ENCODE results near the gene EDNRA. TPM values are rescaled to one million over a fixed set of nuclear protein-coding genes. Genes with fewer than 3 reads are reported as not detected.

Gene EDNRA
- total RNA-seq, 2 donors from 2014 or later = 10.8 to 22.2 TPM

DNA sequence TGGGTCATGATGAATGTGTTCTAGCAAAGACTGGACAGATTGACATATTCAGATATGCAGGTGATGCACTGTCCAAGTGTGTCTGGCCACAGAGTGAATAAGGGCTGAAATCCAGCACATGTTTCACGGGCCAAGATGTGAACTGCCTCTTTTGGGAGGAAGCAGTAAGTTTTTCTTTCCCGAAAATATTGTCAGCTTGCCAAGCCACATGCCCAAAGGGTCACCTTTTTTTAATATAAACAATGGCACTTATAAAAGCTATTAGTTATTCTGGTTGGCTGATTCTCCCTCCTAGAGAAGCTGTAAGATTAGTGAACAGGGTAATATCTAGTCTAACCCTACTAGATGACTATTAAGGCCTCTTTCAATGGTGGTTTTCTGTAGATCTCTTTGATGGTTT, 1.5 kb upstream of the EDNRA start:
- Histone ChIP-seq H3K27ac (peak overlapping the region; percentile 25 to 65), H3K36me3 (no peaks in the 10 kb centered on the region), H3K27me3 (replicated peaks; ENCODE audit: insufficient read depth) (no peaks in the 10 kb centered on the region), H3K4me1 (ENCODE audit: control insufficient read depth in 1 of 2, low read depth in 2 of 2) (peaks cover 7 to 36% of the 10 kb centered on the region in 2 donors), H3K9me3 (no peaks in the 10 kb centered on the region), H3K4me3 (no peak overlapping the region)
- TF ChIP-seq CTCF (IDR thresholded peaks at IDR 0.05) = no peak
- DNase-seq (ENCODE audit: low spot score) (no peak), ATAC-seq (ENCODE audit: insufficient number of reproducible peaks, low FRiP score, low read depth) (no peak)

GRCh38 chr4:147479786-147480185, 1.1 kb upstream of the EDNRA start:
- ATAC-seq (ENCODE audit: insufficient number of reproducible peaks, low FRiP score, low read depth) = peak; percentile 75
- peak; percentile 57 for DNase-seq (ENCODE audit: low spot score)

GRCh38 chr4:147480502-147480890, 401 bp upstream of the EDNRA start:
- H3K27me3 ChIP-seq (replicated peaks; ENCODE audit: insufficient read depth) = no peaks in the 10 kb centered on the region
- peak overlapping the region; percentile 65 to 72 for H3K27ac ChIP-seq
- DNase-seq (ENCODE audit: low spot score) (no peak), ATAC-seq (ENCODE audit: insufficient number of reproducible peaks, low FRiP score, low read depth) (no peak)
- H3K4me3 ChIP-seq = peak overlapping the region; percentile 77
- TF ChIP-seq CTCF (IDR thresholded peaks at IDR 0.05) = no peak
- H3K36me3 ChIP-seq = no peaks in the 10 kb centered on the region
- peaks cover 7 to 44% of the 10 kb centered on the region in 2 donors for H3K4me1 ChIP-seq (ENCODE audit: control insufficient read depth in 1 of 2, low read depth in 2 of 2)
- no peaks in the 10 kb centered on the region for H3K9me3 ChIP-seq

More at GRCh38 chr4:147479786-147480185, 1.1 kb upstream of the EDNRA start:
- Histone ChIP-seq H3K9me3 (no peaks in the 10 kb centered on the region), H3K4me3 (peak overlapping the region; percentile 77), H3K36me3 (no peaks in the 10 kb centered on the region), H3K4me1 (ENCODE audit: control insufficient read depth in 1 of 2, low read depth in 2 of 2) (peaks cover 7 to 37% of the 10 kb centered on the region in 2 donors), H3K27ac (peak overlapping the region; percentile 65 to 72), H3K27me3 (replicated peaks; ENCODE audit: insufficient read depth) (no peaks in the 10 kb centered on the region)
- TF ChIP-seq CTCF (IDR thresholded peaks at IDR 0.05) = no peak

DNA sequence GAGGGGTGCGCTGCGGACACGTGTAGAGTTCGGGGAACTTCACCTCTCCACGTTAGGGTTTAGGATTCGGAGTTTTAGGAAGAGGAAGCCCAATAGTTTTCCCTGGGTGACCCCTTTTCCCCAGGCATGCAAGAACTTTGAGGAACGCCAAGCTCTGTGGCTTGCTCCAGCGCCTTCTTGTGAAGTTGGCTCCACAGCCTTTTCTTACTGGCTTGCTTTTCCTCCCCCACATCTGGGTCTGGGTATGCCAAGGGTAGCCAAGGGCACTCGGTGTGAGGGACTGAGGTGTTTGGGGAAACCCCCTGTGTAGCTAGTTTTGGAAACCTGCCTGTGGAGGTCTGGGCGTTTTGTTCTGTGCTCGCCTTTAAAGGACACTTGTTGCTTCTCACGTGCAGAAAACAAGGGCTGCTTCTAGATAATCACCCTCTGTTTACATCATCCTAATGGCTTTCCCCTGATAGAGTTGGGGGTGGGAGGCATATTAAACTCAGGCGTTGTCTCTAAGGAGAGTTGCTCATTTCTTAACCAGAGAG, 746 bp downstream of the EDNRA start:
- no peak for ATAC-seq (ENCODE audit: insufficient number of reproducible peaks, low FRiP score, low read depth)
- Histone ChIP-seq H3K9me3 (no peaks in the 10 kb centered on the region), H3K36me3 (no peaks in the 10 kb centered on the region), H3K27ac (peak overlapping the region; percentile 65 to 72), H3K4me1 (ENCODE audit: control insufficient read depth in 1 of 2, low read depth in 2 of 2) (peaks cover 7 to 56% of the 10 kb centered on the region in 2 donors), H3K4me3 (peak overlapping the region; percentile 77), H3K27me3 (replicated peaks; ENCODE audit: insufficient read depth) (no peaks in the 10 kb centered on the region)
- DNase-seq (ENCODE audit: low spot score) = no peak
- no peak for TF ChIP-seq CTCF (IDR thresholded peaks at IDR 0.05)

DNA sequence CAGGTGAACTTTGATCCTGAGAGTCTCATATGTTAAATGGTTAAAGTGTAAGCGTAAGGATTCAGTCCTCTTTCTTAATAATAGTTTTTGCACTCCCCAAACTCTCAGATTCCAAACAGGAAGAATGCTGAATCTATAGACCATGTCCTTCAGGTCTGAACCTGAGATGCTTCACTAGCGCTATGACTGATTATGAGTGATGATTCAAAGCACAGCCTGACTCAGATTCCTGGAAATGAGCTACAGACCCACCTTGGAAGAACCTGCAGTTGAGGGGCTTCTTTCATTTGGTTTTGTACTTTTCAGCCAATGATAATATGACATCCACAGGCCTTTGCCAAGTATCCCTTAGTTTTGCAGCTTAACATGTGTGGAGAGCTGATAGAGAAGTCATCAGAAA, 1.4 kb downstream of the EDNRA start:
- peak overlapping the region; percentile 65 to 72 for H3K27ac ChIP-seq
- no peak for ATAC-seq (ENCODE audit: insufficient number of reproducible peaks, low FRiP score, low read depth)
- H3K4me1 ChIP-seq (ENCODE audit: control insufficient read depth in 1 of 2, low read depth in 2 of 2) = peaks cover 7 to 62% of the 10 kb centered on the region in 2 donors
- no peaks in the 10 kb centered on the region for H3K36me3 ChIP-seq
- DNase-seq (ENCODE audit: low spot score) = no peak
- H3K9me3 ChIP-seq = no peaks in the 10 kb centered on the region
- H3K27me3 ChIP-seq (replicated peaks; ENCODE audit: insufficient read depth) = no peaks in the 10 kb centered on the region
- no peak for TF ChIP-seq CTCF (IDR thresholded peaks at IDR 0.05)
- peak overlapping the region; percentile 77 for H3K4me3 ChIP-seq

All from thoracic aorta (tissue), 2 donors.